CD4-positive, alpha-beta memory T cell (primary cell): ENCODE results near the gene MAGI2. TPM values are rescaled to one million over a fixed set of nuclear protein-coding genes. Genes with fewer than 3 reads are reported as not detected.

Source experiments
- CTCF ChIA-PET: fragments of 350-600 bp; sonication (Branson Sonifier 250); formaldehyde crosslinking; loops from one replicate; lab custom pipeline; 2021; ENCODE audit warnings: inconsistent platforms; ENCODE audit not compliant: partially characterized antibody; lab: Charles Lee
- POLR2A ChIA-PET: fragments of 350-600 bp; sonication (Branson Sonifier 250); formaldehyde crosslinking; loops from one replicate; lab custom pipeline; 2021; ENCODE audit not compliant: partially characterized antibody; lab: Charles Lee
- DNase-seq, 5 donors: peaks; one replicate each; pipeline versions ENCODE4 v3.0.0 to v3.0.0-alpha.2; 2020 to 2022; ENCODE audit warnings: mixed read lengths in 1 of 5
- H3K27ac ChIP-seq: one replicate; pipeline ENCODE4 v1.7.0; 2013; ENCODE audit warnings: low read depth, low read length
- H3K27me3 ChIP-seq: 2 replicates; pipeline ENCODE4 v1.7.0; 2013; ENCODE audit warnings: mild to moderate bottlenecking, low read length, moderate library complexity; ENCODE audit not compliant: insufficient read depth
- H3K36me3 ChIP-seq: 2 replicates; pipeline ENCODE4 v1.7.0; 2013; ENCODE audit warnings: mild to moderate bottlenecking, low read length, moderate library complexity; ENCODE audit not compliant: insufficient read depth
- H3K4me1 ChIP-seq: 2 replicates; pipeline ENCODE4 v1.7.0; 2013; ENCODE audit warnings: mild to moderate bottlenecking, low read length, moderate library complexity; ENCODE audit not compliant: insufficient read depth
- H3K4me3 ChIP-seq, 2 donors: one replicate each; pipeline ENCODE4 v1.7.0; 2013; ENCODE audit warnings: low read length in 2 of 2, mild to moderate bottlenecking in 1 of 2
- H3K9me3 ChIP-seq, 2 donors: one replicate each; pipeline ENCODE4 v1.7.0; 2013; ENCODE audit warnings: low read length in 2 of 2, control low read depth in 1 of 2; ENCODE audit not compliant: control insufficient read depth in 1 of 2
- H3K27ac Mint-ChIP-seq, 7 donors: one replicate each; pipeline ENCODE4 v1.8.0; 2020 to 2021; ENCODE audit warnings: mixed read lengths in 7 of 7, mild to moderate bottlenecking in 6 of 7, inconsistent platforms in 3 of 7, moderate library complexity in 3 of 7
- H3K27me3 Mint-ChIP-seq, 2 donors: one replicate each; pipeline ENCODE4 v1.8.0; 2020 to 2021; ENCODE audit warnings: mixed read lengths in 2 of 2
- H3K36me3 Mint-ChIP-seq, 2 donors: one replicate each; pipeline ENCODE4 v1.8.0; 2020 to 2021; ENCODE audit warnings: mixed read lengths in 2 of 2, inconsistent platforms in 1 of 2, mild to moderate bottlenecking in 1 of 2
- H3K4me1 Mint-ChIP-seq, 4 donors: one replicate each; pipeline ENCODE4 v1.8.0; 2020 to 2021; ENCODE audit warnings: mixed read lengths in 4 of 4, mild to moderate bottlenecking in 1 of 4
- H3K4me3 Mint-ChIP-seq, 8 donors: one replicate each; pipeline ENCODE4 v1.8.0; 2020 to 2021; ENCODE audit warnings: mixed read lengths in 8 of 8, mild to moderate bottlenecking in 7 of 8, moderate library complexity in 6 of 8, inconsistent platforms in 3 of 8
- H3K9me3 Mint-ChIP-seq, 8 donors: one replicate each; pipeline ENCODE4 v1.8.0; 2020 to 2021; ENCODE audit warnings: mixed read lengths in 8 of 8, mild to moderate bottlenecking in 5 of 8, inconsistent platforms in 3 of 8, moderate library complexity in 1 of 8
- intact Hi-C: fragments of 100-400 bp; cut with micrococcal nuclease; formaldehyde crosslinking; loops from one replicate; pipeline ENCODE4 v1.15.1; 2023
- polyA plus RNA-seq, 2 donors: library from polyadenylated mRNA; unstranded; fragments of 300-500 nt; fragmentation: Illumina TruSeq; gene quantifications; one replicate each; pipeline ENCODE4 v1.2.3, GENCODE V29; 2021
- total RNA-seq, 2 experiments: library from RNA; stranded (reverse); gene quantifications; one replicate each; pipeline ENCODE4 v1.2.3, GENCODE V29; 2021

The MAGI2 gene
- total and polyA plus RNA-seq, 4 experiments from 2014 or later = 0.23 to 0.25 TPM; not detected in 2

GRCh38 chr7:78912781-78913180, 540.7 kb downstream of the MAGI2 start:
- CTCF ChIA-PET = no interaction called here
- Histone ChIP-seq H3K4me3 (no peak overlapping the region), H3K4me1 (no peaks in the 10 kb centered on the region), H3K9me3 (no peaks in the 10 kb centered on the region), H3K36me3 (no peaks in the 10 kb centered on the region), H3K27ac (no peak overlapping the region), H3K27me3 (no peaks in the 10 kb centered on the region)
- Mint-ChIP-seq H3K9me3 (peaks cover 0 to 10% (median 7%) of the 10 kb centered on the region in 8 donors), H3K36me3 (no peaks in the 10 kb centered on the region), H3K4me1 (no peaks in the 10 kb centered on the region), H3K27ac (no peak overlapping the region), H3K4me3 (no peak overlapping the region), H3K27me3 (no peaks in the 10 kb centered on the region)
- intact Hi-C loops = no loop called here
- POLR2A ChIA-PET = no interaction called here
- DNase-seq = no peak

GRCh38 chr7:78906735-78907134, 546.7 kb downstream of the MAGI2 start:
- H3K4me3 ChIP-seq = no peak overlapping the region
- H3K4me1 Mint-ChIP-seq = no peaks in the 10 kb centered on the region
- ChIA-PET CTCF (no interaction called here), POLR2A (no interaction called here)
- no peaks in the 10 kb centered on the region for H3K9me3 ChIP-seq
- H3K27ac Mint-ChIP-seq = no peak overlapping the region
- H3K9me3 Mint-ChIP-seq = peaks cover 0 to 13% (median 5%) of the 10 kb centered on the region in 8 donors
- H3K27ac ChIP-seq = no peak overlapping the region
- no peaks in the 10 kb centered on the region for H3K36me3 Mint-ChIP-seq
- intact Hi-C loops = no loop called here
- H3K36me3 ChIP-seq = no peaks in the 10 kb centered on the region
- no peak overlapping the region for H3K4me3 Mint-ChIP-seq
- DNase-seq = no peak
- no peaks in the 10 kb centered on the region for H3K4me1 ChIP-seq
- H3K27me3 ChIP-seq = no peaks in the 10 kb centered on the region
- no peaks in the 10 kb centered on the region for H3K27me3 Mint-ChIP-seq

- Histone ChIP-seq H3K36me3 (no peaks in the 10 kb centered on the region), H3K4me3 (no peak overlapping the region), H3K27ac (no peak overlapping the region), H3K4me1 (no peaks in the 10 kb centered on the region), H3K9me3 (no peaks in the 10 kb centered on the region), H3K27me3 (no peaks in the 10 kb centered on the region)
- intact Hi-C loops = no loop called here
- H3K9me3 Mint-ChIP-seq = peaks cover 0 to 13% (median 4%) of the 10 kb centered on the region in 8 donors
- CTCF ChIA-PET = no interaction called here
- H3K27me3 Mint-ChIP-seq = no peaks in the 10 kb centered on the region
- H3K4me1 Mint-ChIP-seq = no peaks in the 10 kb centered on the region
- no peak overlapping the region for H3K27ac Mint-ChIP-seq
- no peaks in the 10 kb centered on the region for H3K36me3 Mint-ChIP-seq
- H3K4me3 Mint-ChIP-seq = no peak overlapping the region
- POLR2A ChIA-PET = no interaction called here
- no peak for DNase-seq
Observed at GRCh38 chr7:78905436-78905835, 548.0 kb downstream of the MAGI2 start.

- ChIA-PET CTCF (no interaction called here), POLR2A (no interaction called here)
- intact Hi-C loops = no loop called here
- Mint-ChIP-seq H3K4me1 (no peaks in the 10 kb centered on the region), H3K27me3 (no peaks in the 10 kb centered on the region), H3K4me3 (no peak overlapping the region), H3K27ac (no peak overlapping the region), H3K9me3 (peaks cover 0 to 16% (median 7%) of the 10 kb centered on the region in 8 donors), H3K36me3 (no peaks in the 10 kb centered on the region)
- no peak overlapping the region for H3K4me3 ChIP-seq
- H3K27me3 ChIP-seq = no peaks in the 10 kb centered on the region
- no peaks in the 10 kb centered on the region for H3K4me1 ChIP-seq
- no peak overlapping the region for H3K27ac ChIP-seq
- H3K9me3 ChIP-seq = no peaks in the 10 kb centered on the region
- no peak for DNase-seq
- no peaks in the 10 kb centered on the region for H3K36me3 ChIP-seq
Observed at GRCh38 chr7:78904983-78905382, 548.5 kb downstream of the MAGI2 start.

GRCh38 chr7:78901566-78901965, 551.9 kb downstream of the MAGI2 start:
- no peaks in the 10 kb centered on the region for H3K4me1 ChIP-seq

GRCh38 chr7:78900806-78901205, 552.7 kb downstream of the MAGI2 start:
- Mint-ChIP-seq H3K4me1 (no peaks in the 10 kb centered on the region), H3K9me3 (peaks cover 0 to 10% (median 4%) of the 10 kb centered on the region in 8 donors), H3K36me3 (no peaks in the 10 kb centered on the region), H3K4me3 (no peak overlapping the region), H3K27me3 (no peaks in the 10 kb centered on the region), H3K27ac (no peak overlapping the region)
- intact Hi-C loops = no loop called here
- POLR2A ChIA-PET = no interaction called here
- H3K27ac ChIP-seq = no peak overlapping the region
- no peaks in the 10 kb centered on the region for H3K27me3 ChIP-seq
- CTCF ChIA-PET = no interaction called here
- no peak overlapping the region for H3K4me3 ChIP-seq
- H3K36me3 ChIP-seq = no peaks in the 10 kb centered on the region
- H3K4me1 ChIP-seq = no peaks in the 10 kb centered on the region
- H3K9me3 ChIP-seq = no peaks in the 10 kb centered on the region
- no peak for DNase-seq

More at GRCh38 chr7:78901566-78901965, 551.9 kb downstream of the MAGI2 start:
- peaks cover 0 to 10% (median 5%) of the 10 kb centered on the region in 8 donors for H3K9me3 Mint-ChIP-seq
- Histone ChIP-seq H3K27ac (no peak overlapping the region), H3K27me3 (no peaks in the 10 kb centered on the region), H3K36me3 (no peaks in the 10 kb centered on the region), H3K9me3 (no peaks in the 10 kb centered on the region), H3K4me3 (no peak overlapping the region)
- no peaks in the 10 kb centered on the region for H3K36me3 Mint-ChIP-seq
- H3K4me1 Mint-ChIP-seq = no peaks in the 10 kb centered on the region
- ChIA-PET POLR2A (no interaction called here), CTCF (no interaction called here)
- intact Hi-C loops = no loop called here
- no peaks in the 10 kb centered on the region for H3K27me3 Mint-ChIP-seq
- no peak for DNase-seq
- H3K27ac Mint-ChIP-seq = no peak overlapping the region
- H3K4me3 Mint-ChIP-seq = no peak overlapping the region

GRCh38 chr7:78895393-78895792, 558.1 kb downstream of the MAGI2 start:
- no peak for DNase-seq
- Histone ChIP-seq H3K4me1 (no peaks in the 10 kb centered on the region), H3K9me3 (no peaks in the 10 kb centered on the region), H3K36me3 (no peaks in the 10 kb centered on the region), H3K27me3 (no peaks in the 10 kb centered on the region), H3K27ac (no peak overlapping the region), H3K4me3 (no peak overlapping the region)
- no peaks in the 10 kb centered on the region for H3K27me3 Mint-ChIP-seq
- no peaks in the 10 kb centered on the region for H3K4me1 Mint-ChIP-seq
- ChIA-PET CTCF (no interaction called here), POLR2A (no interaction called here)
- H3K27ac Mint-ChIP-seq = no peak overlapping the region
- no peak overlapping the region for H3K4me3 Mint-ChIP-seq
- H3K9me3 Mint-ChIP-seq = peaks cover 0 to 16% (median under 1%) of the 10 kb centered on the region in 8 donors
- intact Hi-C loops = no loop called here
- no peaks in the 10 kb centered on the region for H3K36me3 Mint-ChIP-seq

GRCh38 chr7:78879206-78879605, 574.3 kb downstream of the MAGI2 start:
- Histone ChIP-seq H3K9me3 (peaks cover 0 to 3% of the 10 kb centered on the region in 2 donors), H3K36me3 (no peaks in the 10 kb centered on the region), H3K27ac (no peak overlapping the region), H3K27me3 (no peaks in the 10 kb centered on the region), H3K4me1 (no peaks in the 10 kb centered on the region), H3K4me3 (no peak overlapping the region)
- Mint-ChIP-seq H3K4me1 (no peaks in the 10 kb centered on the region), H3K9me3 (peaks cover 6 to 37% (median 17%) of the 10 kb centered on the region in 8 donors), H3K27ac (no peak overlapping the region), H3K36me3 (no peaks in the 10 kb centered on the region), H3K4me3 (no peak overlapping the region), H3K27me3 (no peaks in the 10 kb centered on the region)
- intact Hi-C loops = no loop called here
- ChIA-PET CTCF (no interaction called here), POLR2A (no interaction called here)
- DNase-seq = no peak
